ENCODE measurements around the gene TTC27.
"Not testable (repeated sequence)": the region's sequence is repeated elsewhere in the genome, so short reads cannot be mapped to it uniquely, and the experiment has no call there.

Gene TTC27

DNA sequence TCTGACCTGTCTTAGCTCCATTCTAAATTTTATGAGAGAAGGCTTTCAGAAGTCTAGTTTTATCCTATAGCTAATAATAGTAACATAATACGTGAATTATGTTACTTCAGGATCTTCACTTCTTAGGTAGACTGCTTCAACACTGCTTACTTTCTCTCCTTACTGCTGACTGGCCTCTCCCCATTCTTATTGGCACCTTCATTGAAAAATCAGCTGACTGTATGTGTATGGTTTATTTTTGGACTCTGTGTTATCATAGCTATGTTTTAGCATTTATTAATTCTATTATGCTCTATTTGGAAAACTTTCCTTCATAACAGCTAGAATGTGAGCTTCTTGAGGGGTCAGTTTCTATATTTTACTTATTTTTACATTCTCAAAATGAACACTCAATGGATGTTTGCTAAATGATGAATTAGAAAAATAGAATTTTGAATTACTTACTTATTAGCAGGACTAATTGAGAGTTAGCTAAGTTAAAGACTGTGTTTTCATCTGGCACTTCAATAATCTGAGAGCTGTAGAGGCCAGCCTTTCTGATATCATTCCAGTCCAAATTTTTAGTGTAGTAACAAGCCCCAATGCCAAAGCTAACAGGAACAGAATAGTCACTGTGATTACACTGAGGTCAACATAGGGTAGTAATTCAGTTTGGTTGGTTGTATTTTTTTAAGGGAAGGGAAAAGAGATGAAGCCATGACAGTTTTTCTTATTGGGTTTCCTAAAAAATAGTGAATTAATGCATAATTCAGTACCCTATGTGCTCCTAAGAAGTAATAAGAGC is 92.3 kb downstream of the TTC27 start:
- DNase-seq (ENCODE audit: low read depth in 2 of 2) = no peak

DNA sequence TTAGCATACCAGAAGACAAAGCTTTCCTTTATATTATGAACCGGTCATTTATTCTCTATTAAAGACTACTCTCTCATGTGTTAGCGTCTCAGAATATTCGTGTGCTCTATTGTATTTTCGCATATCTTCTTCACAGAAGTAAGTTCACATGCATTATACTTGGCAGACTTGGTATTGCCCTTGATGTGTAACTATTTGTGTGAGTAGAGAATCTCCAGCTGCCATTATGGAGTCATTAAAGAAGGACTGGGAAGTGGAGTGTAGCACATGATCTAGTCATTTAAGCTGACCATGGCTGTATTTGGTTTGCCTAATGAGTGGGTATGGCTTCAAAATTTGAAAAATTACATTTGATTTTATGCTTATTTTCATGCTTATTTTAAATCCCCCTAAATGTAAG is 92.9 kb downstream of the TTC27 start:
- no peak for DNase-seq (ENCODE audit: low read depth in 2 of 2)

DNA sequence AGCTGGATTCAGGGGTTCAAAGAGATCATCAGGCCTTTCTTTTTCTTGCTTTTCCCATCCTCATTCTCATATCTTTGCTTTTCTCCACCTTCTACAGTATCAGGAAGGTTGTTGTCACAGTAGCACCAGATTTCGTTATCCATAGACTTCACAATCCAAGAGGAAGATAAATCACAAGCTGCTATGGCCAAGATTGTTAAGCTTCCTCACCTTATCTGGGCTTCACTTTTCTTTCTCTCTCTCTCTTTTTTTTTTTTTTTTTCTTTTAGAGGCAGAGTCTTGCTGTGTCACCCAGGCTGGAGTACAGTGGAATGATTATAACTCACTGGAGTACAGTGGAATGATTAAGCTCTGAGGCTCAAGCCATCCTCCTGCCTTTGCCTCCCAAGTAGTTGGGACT is 93.5 kb downstream of the TTC27 start:
- DNase-seq (ENCODE audit: low read depth in 2 of 2) = no peak

DNA sequence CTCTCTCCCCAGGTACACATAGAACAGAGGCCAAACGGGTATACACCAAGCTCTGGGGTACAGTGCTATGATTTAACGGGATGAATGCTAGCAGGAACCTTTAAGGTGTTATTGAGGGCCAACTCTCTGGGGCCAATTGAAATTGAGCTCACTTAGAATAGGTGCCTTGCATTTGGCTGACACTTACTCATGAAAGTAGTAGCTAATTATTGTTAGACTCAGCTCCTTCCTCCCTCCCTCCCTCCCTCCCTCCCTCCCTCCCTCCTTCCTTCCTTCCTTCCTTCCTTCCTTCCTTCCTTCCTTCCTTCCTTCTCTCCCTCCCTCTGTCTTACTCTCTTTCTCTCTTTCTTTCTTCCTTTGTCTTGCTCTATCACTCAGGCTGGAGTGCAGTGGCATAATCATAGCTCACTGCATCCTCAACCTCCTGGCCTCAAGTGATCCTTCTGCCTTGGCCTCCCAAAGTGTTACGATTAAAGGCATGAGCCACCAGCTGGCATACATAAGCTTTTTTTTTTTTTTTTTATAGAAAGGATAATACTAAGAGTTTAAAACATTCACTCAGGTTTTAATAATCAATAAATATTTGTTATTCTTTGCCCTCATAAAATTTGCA is 95.7 kb downstream of the TTC27 start:
- DNase-seq (ENCODE audit: low read depth in 2 of 2) = no peak

DNA sequence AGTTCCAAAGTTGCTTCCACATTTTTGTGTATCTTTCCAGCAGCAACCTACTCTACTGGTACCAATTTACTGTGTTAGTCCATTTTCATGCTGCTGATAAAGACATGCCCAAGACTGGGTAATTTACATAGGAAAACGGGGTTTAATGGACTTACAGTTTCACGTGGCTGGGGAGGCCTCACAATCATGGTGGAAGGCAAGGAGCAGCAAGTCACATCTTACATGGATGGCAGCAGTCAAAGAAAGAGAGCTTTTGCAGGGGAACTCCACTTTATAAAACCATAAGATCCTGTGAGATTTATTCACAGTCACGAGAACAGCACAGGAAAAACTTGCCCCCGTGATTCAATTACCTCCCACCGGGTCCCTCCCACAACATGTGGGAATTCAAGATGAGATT is 98.8 kb downstream of the TTC27 start:
- DNase-seq (ENCODE audit: low read depth in 2 of 2) = not testable (repeated sequence)

DNA sequence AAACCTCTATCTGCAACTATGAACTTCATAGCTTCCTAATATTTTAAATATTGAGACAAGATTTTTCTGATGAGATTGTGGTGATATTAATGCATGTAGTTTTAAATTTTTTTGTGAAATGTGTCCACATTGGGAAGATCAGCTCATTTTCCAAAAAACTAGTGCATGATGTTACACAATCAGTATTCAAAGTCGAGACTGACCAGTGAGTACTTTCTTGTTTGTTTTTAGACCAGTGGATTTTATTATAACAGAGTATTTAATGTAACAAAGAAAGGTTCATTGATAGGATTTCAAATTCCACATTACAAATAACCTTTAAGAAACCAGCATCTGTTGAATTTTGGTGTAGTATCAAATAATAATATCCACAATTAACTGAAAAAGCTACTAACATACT is 99.3 kb downstream of the TTC27 start:
- no peak for DNase-seq (ENCODE audit: low read depth in 2 of 2)

DNA sequence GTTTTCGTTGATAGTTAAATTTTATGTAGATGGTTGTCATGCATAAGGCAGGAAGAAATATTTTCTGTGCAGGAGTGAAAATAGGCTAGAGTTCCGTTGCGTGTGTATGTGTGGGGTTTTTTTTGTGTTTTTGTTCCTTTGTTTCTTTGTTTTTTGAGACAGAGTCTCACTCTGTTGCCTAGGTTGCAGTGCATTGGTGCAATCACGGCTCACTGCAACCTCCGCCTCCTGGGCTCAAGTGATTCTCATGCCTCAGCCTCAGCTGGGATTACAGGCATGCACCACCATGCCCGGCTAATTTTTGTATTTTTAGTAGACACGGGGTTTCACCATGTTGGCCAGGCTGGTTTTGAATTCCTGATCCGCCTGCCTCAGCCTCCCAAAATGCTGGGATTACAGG is 103.1 kb downstream of the TTC27 start:
- not testable (repeated sequence) for DNase-seq (ENCODE audit: low read depth in 2 of 2)

DNA sequence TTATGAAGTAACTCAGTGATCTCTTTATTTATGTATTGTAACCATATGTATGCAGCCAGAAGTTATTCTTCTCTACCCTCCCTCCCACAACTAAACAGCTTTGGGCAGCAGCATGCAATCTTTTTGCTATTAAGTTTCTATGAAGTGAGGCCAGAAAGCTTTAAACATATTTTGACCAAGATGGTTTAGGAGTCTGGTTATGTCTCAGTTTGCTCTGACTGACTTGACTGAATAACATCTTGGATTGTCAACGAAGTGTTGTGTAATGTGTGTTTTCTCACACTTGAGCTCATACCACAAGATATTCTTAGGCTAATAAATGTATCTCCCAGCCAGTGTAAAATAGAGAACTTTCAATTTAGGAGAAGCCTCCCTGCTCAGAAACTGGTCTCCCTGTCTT is 104.3 kb downstream of the TTC27 start:
- no peak for DNase-seq (ENCODE audit: low read depth in 2 of 2)

DNA sequence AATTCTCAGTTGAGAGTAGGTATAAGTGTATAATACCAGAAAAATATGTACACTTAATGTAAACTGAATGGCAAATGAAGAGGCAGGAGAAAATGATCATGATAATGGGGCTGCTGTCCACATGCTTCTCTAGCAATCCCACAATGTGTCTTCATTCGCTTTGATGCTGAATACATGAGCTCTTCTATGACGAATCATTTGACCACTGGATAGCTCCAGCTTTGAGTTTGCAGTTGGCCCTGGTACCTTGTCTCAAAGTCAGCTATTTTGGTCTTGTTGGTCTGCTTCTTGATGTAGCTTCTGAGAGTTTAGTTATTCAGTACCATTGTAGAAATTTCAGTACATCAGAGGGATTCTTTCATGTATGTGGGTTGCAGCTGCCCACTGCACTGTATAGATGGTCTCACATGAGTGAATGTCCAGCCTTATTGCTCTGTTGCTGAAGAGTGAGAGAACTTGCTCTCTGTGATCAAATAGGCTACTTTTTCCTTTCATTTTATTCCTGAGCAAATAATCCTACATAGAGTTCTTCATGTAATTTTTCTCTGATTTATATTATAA is 105.1 kb downstream of the TTC27 start:
- DNase-seq (ENCODE audit: low read depth in 2 of 2) = no peak

DNA sequence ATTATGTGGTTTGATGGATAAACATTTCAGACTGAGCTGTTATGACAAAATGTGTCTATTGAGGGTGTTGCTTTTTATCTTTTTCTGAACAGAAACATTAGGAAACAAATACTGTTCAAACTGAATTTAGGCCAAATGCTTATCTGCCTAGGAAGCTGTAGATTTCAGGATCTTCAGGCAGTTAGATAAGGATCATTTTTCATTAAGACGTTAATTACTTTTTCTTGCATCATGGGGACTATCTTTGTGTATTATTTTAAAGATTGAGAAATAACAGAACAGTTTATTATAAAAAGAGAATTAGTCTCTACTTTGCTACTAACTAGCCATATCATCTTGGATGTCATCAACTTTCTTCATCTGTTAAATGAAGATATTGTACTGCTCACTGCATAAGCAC is 107.5 kb downstream of the TTC27 start:
- DNase-seq (ENCODE audit: low read depth in 2 of 2) = no peak

DNA sequence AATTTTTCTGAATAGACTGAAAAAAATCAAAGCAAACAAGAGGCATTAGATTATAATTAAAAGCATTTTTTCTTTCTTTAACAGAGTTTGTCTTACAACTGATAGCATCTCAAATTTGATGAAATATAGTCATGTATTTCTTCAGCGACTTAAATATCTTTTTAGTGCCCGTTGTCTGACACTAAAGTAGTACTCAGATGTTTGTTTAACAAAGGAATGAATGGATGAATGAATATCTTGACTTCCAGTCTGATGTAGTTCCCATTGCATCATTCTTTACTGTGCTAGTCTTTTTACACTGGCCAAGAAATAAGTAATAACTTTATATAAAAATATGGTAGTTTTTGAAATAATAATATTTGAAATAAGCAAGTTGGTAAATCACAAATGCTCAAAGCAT is 111.1 kb downstream of the TTC27 start:
- DNase-seq (ENCODE audit: low read depth in 2 of 2) = no peak

DNA sequence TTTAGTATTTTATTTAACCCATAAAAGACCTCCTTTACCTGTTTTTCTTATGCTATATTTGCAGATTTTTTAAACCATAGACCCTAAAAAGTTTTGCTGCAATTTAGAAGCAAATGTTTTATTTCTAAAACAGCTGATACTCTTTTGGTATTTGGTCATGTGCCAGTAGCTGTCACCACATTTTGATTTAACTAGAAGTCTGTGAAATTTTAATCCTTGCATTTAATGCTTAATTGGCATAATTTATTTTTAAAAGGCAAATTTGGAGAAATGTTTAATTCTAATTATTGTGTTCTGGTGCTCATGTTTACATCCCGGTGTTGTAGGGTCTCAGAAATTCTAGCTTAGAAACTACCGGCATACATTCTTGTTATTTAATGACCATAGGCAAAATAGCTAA is 111.8 kb downstream of the TTC27 start:
- no peak for DNase-seq (ENCODE audit: low read depth in 2 of 2)

DNA sequence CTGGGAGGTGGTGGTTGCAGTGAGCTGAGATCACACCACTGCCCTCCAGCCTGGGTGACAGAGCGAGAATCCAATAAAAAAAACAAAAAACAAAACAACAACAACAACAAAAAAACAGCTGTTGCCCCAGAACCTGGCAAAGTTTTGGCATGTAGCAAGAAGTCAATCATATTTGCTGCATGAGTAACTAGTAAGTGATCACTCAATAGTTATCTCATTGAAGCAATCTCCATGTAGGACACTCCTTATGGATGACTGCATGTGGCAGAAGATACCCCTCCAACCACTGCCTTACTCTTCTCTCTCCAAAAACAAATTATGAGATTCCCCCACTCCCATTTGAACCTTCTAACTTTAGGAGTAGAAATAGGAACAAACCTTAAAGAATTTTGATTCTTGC is 113.7 kb downstream of the TTC27 start:
- DNase-seq (ENCODE audit: low read depth in 2 of 2) = no peak

DNA sequence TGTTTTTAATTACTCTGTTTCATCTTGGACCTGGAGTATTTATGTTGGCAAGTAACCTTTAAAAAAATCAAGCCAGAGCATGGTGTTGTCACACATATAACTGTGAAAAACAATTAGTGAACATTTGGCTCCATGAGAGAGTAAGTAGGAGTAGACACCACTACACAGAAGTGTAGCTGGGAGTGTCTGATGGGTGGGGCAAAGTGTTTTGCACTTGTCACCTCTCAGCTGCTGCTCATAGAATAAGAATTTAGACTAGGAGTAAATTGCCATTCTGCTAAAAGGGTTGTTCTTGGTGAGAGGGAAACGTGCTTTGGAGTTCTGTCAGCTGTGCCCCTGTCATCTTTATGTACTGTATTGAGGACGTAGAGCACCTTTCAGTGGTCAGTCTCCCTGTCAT is 114.5 kb downstream of the TTC27 start:
- DNase-seq (ENCODE audit: low read depth in 2 of 2) = no peak

DNA sequence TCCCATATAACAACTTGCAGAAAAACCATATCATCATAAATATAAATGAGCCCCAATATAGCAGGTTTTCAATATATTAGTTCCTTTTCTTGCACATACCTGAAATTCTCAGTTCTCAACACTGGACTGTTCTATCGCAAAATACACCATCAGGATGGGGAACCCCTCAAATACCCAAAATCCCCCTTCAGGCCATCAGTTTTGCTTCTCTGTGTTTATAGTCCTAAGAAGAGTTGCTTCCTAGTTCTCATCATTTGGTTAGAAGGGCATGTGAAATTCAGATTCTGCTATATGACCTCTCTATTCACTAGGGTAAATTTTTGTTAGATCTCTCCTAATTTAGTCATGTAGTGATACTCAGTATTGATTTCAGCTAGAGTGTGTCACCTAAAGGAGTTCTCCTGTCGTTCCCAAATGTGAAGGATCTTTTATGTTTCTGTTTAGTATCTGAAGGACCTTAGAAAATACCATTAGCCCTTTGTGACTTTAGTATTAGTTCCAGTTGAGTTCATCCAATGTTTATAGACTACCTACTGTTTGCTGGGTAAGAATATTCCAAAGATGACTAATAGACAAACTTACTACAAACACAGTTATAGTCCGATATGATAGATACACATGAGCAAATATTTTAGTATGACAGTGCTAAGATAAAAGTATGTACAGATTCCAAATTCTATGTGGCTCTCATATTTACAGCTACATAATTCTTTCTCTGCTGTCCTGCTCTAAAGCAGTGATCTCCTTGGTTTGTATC is 115.8 kb downstream of the TTC27 start:
- no peak for DNase-seq (ENCODE audit: low read depth in 2 of 2)

DNA sequence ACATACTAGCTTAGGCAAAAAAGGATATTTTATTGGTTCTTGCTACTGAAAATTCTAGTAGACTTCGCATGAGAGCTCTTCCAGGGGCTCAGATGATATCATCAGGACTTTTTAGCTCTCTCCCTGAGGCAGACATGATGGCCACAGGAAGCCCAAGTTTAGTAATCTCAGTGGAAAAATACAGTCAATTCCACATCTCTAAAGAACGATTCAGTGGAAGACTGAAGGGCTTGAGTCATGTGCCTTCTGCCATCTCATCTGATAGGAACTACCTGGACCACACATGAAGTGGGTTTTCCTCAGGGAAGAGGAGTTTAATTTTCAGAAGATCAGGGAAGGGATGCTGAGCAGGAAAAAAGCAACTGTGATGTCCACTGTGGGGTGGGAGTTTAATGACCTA is 117.3 kb downstream of the TTC27 start:
- no peak for DNase-seq (ENCODE audit: low read depth in 2 of 2)

DNA sequence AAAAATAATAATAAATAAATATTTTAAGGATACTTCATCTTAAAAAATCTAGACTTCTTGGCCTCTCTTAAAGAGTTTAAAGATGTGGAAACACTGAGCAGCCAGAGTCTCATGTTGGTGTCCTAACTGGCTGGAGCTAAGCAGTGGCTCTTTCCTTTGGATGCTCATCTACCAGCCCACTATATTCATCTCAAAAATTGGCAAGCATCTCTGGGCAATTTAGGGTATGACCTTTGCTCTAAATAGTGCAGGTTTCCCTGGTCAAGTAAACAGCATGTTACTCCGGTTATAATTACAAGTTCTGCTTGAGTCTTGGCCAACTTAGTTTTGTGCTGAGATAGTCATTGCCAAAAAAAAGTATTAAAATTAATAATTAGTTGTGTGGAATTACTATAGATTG is 117.8 kb downstream of the TTC27 start:
- DNase-seq (ENCODE audit: low read depth in 2 of 2) = no peak

DNA sequence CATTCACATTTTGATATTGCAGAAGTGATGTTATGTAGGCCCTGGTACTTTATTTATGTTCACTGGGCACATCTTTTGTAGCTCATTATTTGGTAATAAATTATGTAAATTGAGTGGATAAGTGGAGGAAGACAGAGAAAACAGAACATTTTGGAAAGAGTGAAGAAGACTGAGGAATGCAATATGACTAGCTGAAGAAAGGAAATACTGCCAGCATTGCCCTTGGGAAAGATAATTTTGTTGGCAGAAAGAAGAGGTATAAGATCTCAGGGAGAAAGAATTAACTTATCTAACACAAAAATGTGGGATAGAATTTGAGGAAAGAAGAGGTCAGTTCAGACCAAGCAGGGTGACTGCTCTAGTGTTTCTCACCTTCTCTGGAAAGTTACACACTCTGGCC is 118.8 kb downstream of the TTC27 start:
- DNase-seq (ENCODE audit: low read depth in 2 of 2) = no peak

DNA sequence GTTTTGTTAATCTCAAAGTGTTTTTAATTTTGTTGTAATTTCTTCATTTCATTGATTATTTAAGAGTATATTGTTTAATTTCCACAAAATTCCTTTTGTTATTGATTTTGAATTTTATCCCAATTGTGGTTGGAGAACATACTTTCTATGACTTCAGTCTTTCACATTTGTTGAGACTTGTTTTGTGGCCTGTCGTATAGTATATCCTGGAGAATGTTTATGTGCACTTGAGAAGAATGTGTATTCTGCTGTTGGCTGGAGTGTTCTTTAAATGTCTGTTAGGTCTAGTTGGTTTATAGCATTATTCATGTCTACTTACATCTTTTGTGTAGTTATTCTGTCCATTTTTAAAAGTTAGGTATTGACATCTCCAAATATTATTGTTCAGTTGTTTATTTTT is 120.3 kb downstream of the TTC27 start:
- DNase-seq (ENCODE audit: low read depth in 2 of 2) = no peak

DNA sequence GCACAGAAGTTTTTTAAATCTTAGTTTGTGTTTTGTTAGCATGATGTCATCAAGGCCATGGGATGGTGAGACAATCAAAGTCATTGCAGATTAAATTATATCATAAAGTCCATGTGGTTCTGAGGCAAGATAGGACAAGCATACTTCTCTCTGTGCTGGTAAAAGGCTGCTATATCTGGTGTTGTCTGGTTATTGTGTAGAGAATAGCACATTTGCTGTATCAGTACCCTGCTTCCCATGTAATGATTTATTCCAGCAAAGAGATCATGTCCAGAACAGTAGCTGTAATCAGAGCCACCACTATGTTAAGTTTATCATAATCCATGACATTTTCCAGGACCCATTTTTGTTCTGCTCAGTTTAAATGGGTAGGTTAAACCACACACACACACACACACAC is 123.0 kb downstream of the TTC27 start:
- no peak for DNase-seq (ENCODE audit: low read depth in 2 of 2)

DNA sequence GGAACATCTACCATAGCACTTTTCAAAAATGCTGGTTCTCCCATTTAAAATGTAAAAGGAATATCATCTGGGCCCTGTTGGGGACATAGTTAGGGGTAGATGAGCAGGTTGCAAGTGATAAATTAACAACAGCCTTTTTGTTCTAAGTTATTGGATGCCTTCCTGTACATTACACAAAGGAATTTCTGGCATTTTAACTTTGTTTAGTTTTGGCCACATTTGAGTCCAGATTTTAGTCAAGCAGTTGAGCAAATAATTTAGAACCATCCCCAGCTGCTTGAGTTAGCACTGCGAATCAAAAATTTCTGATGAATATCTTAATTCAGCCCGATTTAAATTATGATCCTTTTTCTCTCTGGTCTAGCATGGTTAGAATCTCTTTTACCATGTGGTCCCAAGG is 124.4 kb downstream of the TTC27 start:
- no peak for DNase-seq (ENCODE audit: low read depth in 2 of 2)

DNA sequence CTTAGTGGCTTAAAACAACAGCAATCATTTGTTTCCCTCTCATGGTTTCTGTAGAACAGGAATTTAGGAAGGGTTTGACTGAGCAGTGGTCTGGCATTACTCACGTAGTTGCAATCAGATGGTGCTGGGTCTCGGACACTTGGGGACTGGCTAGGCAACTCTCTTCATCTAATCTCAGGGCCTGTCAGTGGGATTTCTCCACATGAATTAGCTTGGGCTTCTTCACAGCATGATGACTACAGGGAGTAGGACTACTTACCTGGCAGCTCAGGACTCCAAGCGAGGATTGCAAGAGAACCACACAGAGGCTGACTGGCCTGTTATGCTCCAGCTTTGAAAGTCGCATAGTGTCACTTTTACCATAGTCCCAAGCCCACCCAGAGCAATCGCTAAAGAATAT is 125.1 kb downstream of the TTC27 start:
- DNase-seq (ENCODE audit: low read depth in 2 of 2) = no peak

DNA sequence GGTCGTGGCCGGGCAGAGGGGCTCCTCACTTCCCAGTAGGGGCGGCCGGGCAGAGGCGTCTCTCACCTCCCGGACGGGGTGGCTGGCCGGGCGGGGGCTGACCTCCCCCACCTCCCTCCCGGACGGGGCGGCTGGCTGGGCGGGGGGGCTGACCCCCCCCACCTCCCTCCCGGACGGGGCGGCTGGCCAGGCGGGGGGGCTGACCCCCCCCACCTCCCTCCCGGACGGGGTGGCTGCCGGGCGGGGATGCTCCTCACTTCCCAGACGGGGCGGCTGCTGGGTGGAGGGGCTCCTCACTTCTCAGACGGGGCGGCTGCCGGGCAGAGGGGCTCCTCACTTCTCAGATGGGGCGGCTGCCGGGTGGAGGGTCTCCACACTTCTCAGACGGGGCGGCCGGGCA is 126.8 kb downstream of the TTC27 start:
- DNase-seq (ENCODE audit: low read depth in 2 of 2) = not testable (repeated sequence)

Measured in stimulated activated CD4-positive, alpha-beta T cell treated with anti-CD3 and anti-CD28 coated beads, Interleukin-15, amount 100 ng/mL, for 48 hours (primary cell).